ENCODE data around the gene TTLL5.

DNA sequence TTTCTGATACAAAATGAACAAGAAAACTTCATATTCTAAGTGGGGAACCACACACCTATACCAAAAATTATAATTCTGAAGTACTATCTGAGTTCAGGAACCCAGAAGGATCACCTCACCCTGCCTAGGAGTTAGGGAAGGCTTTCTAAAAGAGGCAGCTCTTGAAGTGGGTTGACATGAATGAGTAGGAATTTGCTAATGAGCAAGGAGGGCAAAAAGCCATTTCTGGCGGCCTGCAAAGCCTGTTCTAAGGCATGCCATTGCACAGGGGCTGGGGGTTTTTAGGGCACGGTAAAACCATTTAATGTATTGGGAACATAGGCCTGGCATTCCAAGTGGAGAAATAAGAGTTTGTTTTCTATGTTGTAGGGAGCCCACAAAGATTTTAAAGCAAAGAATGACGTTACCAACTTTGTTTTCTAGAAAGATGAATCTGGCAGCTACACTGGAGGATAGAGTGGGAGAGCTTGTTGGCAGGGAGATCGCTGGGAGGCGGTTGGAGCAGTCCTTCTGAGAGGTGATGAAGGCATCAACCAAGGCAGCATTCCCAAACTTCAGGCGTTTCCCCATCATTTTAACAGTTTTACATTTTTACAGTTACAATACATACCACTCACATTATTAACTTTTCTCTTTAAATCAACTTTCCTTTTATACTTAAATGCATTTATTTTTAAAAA is 338.6 kb downstream of the TTLL5 start:
- TF ChIP-seq, protein P1, sequence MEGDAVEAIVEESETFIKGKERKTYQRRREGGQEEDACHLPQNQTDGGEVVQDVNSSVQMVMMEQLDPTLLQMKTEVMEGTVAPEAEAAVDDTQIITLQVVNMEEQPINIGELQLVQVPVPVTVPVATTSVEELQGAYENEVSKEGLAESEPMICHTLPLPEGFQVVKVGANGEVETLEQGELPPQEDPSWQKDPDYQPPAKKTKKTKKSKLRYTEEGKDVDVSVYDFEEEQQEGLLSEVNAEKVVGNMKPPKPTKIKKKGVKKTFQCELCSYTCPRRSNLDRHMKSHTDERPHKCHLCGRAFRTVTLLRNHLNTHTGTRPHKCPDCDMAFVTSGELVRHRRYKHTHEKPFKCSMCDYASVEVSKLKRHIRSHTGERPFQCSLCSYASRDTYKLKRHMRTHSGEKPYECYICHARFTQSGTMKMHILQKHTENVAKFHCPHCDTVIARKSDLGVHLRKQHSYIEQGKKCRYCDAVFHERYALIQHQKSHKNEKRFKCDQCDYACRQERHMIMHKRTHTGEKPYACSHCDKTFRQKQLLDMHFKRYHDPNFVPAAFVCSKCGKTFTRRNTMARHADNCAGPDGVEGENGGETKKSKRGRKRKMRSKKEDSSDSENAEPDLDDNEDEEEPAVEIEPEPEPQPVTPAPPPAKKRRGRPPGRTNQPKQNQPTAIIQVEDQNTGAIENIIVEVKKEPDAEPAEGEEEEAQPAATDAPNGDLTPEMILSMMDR (IDR thresholded peaks at IDR 0.05), result no peak
- TF ChIP-seq POLR2A (IDR thresholded peaks at IDR 0.05), result no peak
